HS-27A (cell line): ENCODE data around the gene TBX2.
"Not testable (repeated sequence)": the region's sequence is repeated elsewhere in the genome, so short reads cannot be mapped to it uniquely, and the experiment has no call there.

ENCODE experiments used
- DNase-seq: peaks from one replicate; pipeline ENCODE4 v3.0.0-alpha.2; 2012; ENCODE audit warnings: low read depth, missing footprints

The TBX2 gene

DNA sequence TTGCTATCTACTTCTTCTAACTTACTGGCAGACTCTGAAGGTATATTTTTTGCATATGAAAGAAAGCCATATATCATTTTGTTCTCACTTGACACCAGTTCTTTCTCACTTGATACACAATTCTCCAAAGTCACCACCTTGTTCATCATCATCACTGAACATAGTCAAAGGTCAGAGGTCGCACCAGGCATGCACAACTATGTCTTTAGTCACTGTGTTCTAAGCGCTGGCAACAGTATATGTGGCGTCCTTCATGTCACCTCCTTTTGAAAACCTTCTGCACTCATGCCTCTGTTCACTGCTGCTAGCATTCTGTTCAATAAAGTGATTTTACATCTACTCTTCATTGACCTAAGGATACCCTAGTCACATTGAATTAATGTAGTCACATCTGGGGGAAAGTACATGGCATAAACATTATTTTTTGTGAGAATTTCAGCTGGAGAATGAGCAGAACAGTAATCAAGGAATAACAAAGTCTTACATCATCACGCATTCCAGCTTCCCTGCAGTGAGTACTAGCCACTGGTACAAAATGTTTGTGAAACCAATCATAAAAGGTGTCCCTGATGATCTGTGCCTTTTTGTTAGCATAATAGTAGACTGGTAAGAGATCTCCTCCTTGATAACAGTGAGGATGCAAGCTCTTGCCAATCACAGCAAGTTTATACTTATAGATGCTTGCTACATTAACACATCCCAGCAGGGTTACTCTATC, 32.1 kb downstream of the TBX2 start:
- no peak for DNase-seq

DNA sequence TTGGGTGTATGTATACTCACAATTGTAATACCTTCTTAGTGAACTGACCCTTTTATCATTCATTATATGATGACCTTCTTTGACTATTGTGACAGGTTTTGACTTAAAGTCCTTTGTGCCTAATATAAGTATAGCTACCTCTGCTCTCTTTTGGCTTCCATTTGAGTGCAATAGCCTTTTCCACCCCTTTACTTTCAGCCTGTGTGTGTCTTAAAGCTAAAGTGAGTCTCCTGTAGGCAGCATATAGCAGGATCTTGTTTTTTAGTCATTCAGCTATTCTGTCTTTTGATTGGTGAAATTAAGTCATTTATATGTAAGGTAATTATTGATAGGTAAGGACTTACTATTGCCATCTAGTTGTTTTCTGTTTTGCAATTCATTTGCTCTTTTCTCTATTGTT, 36.6 kb downstream of the TBX2 start:
- DNase-seq, result no peak

GRCh38 chr17:61436995-61437704, 37.5 kb downstream of the TBX2 start:
- DNase-seq, result no peak

DNA sequence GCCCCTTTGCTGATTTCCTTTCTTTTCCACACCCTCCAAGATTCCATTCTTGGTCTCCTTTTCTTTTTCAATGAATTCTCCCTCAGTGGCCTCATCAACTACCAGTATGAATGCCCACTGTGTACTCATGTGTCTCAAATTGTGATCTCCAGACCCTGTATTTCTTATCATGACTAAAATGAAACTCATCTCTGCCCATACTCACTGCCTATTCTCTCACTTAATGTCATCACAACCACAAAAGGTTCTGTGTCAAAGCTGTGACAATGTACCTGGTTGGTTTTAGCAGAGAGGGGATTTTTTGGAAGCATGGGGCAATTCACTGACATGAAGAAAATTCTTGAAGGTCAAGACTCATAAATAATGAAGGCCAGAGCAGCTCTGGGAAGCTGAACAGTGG, 41.1 kb downstream of the TBX2 start:
- no peak for DNase-seq

DNA sequence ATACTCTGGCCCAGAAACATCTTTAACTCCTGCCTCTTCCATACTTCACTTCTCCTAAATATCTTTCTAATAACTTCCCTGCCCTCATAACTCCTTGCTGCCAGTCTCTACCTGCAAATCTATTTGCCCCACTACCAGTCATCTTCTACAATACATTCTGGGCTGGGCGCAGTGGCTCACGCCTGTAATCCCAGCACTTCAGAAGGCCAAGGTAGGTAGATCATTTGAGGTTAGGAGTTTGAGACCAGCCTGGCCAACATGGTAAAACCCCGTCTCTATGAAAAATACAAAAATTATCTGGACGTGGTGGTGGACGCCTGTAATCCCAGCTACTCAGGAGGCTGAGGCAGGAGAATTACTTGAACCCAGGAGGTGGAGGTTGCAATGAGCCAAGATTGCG, 41.9 kb downstream of the TBX2 start:
- not testable (repeated sequence) for DNase-seq

DNA sequence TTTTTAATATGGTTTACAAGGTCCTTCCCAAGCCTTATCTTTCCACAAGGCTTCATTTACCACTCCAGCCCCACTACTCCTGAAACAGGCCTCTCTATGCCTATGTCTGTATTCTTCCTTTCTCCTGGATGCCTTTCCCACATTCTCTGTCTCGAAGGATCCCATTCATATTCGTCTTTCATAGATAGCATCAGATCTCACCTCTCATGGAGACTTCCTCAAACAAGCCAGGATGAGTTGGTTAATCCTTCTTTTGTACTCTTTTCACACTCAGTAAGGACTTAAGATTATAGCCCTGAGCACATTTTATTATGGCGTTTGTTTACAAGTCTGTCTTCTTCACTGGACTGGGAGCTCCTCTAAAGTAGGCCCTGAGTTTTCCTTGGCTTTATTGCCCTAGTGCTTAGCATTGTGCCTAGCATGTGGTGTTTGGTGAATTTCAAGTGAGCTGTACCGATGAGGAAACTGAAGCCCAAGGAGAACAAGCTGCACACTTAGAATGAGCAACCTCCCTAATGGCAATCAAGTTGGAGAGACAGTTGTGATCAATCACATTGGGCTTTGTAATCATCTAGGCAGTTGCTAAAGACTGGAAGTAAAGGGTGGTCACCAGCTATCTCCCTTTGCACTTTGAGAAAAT, 42.6 kb downstream of the TBX2 start:
- no peak for DNase-seq

DNA sequence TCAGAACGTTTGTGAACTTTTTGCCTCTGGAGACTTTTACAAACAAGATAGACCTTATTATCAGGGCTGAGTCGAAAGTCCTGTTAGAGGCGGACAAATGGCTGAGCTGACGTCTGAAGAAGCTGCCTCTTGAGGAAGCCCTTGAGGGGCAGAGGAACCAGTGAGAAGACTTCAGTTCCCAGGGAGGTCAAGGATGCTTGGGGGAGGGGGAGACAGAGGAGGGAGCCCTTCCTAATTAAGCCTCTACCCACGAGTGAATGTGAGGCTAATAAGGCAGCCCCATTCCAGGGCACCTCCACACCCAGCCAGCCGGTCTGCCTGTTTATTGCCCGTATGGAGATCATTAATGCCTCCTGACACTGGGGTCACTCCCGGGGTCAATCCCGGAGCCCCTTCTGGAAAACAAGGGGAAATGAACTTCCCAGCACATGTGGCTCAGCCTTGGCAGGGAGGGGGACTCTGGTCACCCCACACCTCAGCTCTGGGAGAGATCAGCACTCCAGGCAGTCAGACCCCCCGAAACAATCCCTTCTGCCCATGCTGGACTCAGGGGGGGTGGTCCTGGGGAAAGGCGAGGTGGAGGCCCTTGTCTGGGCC, 43.3 kb downstream of the TBX2 start:
- no peak for DNase-seq

DNA sequence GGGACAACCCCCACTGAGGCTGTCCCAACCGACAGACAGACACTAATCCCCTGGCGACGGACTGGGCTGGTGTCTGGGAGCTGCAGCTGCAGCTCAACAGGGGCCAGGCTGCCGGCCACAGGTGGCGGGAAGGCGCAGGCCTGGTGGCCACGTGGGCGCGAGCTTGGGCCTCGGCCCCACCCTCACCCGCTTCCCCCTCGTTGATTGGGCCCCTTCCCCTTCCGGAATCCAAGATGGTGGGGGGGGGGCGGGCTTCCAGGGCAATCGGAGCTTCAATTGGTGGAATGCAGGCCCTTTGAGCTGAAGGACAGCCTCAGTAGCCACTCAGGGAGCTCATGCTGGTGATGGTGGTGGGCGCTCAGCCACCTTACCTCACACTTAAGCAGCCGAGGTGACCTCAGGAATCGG, 43.8 kb downstream of the TBX2 start:
- DNase-seq, result no peak

DNA sequence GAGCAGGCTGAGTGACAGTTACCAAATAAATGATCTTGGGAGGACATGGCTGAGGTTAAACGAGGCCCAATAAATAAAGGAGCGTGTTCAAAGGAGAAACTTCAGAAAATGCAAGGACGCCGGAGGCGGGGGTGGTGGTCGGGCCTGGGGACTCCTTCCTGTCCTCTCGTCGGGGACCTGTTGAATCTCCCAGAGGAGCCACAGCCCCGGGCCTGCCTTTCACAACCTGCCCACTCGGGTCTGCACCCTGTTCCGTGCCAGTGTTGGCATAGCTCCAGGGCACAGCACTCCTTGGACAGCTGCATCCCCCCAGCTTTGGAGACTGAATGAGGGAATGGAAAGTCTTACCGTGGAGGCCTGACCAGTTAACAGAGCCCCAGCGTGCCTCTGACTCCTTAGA, 44.4 kb downstream of the TBX2 start:
- no peak for DNase-seq

DNA sequence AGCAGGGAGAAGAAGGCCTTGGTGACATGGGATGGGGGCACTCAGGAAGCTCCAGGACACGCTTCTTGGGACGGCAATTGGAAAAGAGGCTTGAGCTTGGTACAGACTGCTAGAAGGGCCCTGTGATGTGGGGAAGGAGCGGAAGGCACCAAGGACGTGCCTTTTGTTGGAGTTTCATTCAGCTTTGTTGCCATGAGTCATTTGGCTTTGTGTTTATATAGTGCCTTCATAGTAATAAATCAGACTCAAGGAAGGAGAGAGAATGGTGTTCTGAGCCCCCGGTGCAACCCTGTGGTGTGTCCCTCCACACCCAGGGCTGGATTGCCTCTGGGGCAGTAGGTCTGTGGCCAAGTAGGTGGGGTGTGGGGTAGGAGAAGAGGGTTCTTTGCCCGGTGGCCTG, 45.2 kb downstream of the TBX2 start:
- no peak for DNase-seq

GRCh38 chr17:61447358-61447757, 47.7 kb downstream of the TBX2 start:
- no peak for DNase-seq

GRCh38 chr17:61448042-61448441, 48.4 kb downstream of the TBX2 start:
- DNase-seq, result no peak

DNA sequence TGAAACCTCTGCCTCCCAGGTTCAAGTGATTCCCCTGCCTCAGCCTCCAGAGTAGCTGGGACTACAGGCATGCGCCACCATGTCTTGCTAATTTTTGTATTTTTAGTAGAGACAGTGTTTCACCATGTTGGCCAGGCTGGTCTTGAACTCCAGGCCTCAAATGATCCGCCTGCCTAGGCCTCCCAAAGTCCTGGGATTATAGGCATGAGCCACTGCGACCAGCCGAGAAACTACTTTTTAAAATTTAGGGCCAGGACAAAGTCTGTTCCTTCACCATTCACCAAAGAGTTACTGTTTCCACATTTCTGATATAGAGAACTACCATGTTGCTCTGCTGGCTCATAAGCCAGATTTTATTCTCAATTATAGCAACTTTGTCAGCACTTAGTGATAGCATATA, 49.5 kb downstream of the TBX2 start:
- DNase-seq, result not testable (repeated sequence)

DNA sequence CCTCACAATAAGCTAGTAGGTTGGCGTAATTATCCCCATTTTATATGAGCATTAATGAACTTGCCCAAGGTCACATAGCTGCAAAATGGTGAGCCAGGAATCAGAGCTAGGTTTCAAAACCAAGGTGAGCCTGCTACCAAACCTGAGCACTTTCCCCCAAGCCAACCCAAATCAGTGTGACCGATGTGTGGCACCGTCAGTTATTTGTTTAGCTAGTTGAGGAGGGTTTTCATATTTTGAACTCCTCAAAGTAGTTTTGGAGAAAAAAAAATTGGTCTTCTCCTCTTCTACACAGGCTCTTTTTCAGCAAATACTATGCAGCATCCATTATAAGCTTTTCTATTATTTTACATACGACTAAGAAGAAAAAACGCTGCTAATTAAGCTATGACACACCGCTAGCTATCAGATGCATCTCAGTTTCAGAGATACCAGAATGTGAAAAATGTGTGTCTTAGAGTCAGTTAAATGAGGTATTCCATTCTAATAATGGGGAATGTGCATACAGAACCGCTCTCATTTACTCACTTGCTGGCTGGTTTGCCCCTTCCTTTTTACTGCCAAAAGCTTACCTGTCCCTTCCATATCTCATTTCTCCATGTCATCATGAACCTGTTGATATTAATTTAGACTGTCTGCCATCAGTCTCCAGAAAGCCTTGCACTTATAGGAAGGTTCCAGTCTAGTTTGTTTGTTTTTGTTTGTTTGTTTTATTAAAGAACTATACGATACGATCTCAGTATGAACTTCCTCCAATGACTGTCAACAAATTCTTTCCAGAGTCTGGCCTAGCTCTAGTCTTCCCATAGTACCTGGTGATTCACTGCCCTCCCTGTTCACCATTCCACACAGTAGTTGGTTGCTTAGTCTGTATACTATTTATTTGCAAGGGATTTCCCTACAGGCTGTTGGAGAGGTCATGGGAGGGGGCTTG, 50.3 kb downstream of the TBX2 start:
- no peak for DNase-seq

GRCh38 chr17:61450641-61451537, 51.2 kb downstream of the TBX2 start:
- no peak for DNase-seq

GRCh38 chr17:61451538-61452300, 52.1 kb downstream of the TBX2 start:
- no peak for DNase-seq

DNA sequence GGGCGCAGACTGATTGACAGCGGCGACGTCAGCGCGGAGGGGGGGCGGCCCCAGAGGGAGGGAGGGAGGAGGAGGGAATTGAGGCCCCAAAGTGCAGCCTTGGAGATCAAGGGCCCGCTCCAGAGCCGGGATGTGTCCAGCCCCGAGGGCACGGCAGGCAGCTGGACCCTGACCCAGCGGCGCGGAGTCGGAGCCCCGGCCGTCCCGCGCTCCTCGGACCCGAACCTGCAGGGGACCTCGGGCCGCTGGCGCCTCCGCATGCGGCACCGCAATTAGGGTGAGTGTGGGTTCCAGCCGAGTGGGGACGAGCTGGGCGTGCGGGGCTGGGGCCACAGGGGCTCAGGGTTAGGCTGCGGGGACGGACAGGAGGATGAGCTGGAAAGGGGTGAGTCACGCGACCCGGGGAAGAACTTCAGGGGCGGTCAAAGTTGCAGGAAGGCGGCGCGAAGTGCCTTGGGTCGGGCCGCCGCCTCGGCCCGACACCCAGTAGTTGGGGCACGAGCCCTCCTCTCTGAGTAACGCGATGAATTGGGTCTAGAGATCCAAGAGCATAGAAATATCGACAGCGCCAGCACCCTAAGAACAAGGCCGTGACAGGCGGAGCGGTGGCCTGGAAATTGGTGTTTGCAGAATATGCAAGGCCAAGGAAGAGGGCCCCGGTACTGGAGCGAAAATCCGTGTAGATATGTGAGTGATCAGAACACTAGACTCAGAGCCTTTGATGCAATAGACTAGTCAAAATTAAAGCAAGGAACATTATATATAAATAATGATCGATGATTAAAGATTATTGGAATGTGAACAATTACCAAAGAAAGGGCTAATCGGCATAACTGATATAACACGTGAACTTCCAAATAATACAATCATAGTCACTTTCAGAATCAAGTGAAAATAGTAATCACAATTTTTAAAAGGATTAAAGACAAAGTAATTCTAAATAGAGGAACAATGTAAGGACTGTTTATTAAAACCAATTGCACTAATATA, 53.0 kb downstream of the TBX2 start, which contains the start of gene TBX4:
TSS of gene TBX4 (plus strand) at position 122 of the 990 bp plus-strand sequence. CDS start 4,069 bp downstream, outside the sequence.
- no peak for DNase-seq

DNA sequence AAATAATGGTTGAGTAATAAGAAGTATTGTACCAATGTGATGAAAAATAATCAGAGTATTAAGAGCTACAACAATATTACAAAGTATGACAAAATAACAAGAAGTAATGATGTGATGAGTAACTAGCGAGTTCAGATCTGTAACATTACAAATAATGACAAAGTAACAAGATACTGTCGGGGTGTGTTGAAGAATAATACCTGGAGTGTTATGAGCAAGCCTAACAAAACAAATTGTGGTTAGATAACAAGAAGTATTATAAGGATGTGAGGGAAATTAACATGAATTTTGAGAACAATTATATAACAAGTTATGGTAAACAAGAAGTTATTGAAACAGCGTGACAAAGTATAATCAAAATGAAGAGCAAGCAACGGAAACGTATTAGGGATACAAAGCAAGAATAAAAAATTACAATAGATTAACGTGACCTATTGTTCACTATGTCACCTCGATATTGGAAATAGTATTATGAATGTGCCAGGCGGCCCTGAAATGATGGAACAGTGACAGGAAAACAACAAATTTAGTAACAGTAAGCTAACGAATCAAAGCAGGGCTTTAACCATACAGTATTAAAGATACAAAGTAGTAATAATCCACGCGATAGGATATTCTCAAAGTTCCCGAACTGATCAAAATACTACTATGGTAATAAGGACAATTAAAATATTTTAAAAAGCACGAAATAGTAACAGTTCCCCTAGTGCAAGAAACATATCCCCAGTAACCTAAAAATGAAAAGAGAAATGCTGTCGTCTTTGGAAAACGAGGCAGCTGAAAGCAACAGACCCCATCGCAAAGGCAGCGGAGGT, 54.1 kb downstream of the TBX2 start:
- no peak for DNase-seq
